H9 (cell line): ENCODE measurements around the gene WDR82. TPM values are rescaled to one million over a fixed set of nuclear protein-coding genes. Genes with fewer than 3 reads are reported as not detected.

Source experiments
- DNase-seq: peaks from one replicate; pipeline ENCODE4 v3.0.0-alpha.2; 2017
- H2AFZ ChIP-seq: one replicate; pipeline ENCODE4 v1.6.1; 2013; ENCODE audit warnings: mild to moderate bottlenecking, low read length, control low read depth, moderate library complexity
- H2AK5ac ChIP-seq: 2 replicates; pipeline ENCODE4 v1.6.1; 2013; ENCODE audit warnings: low read length, control low read depth, mixed read lengths; ENCODE audit not compliant: insufficient read length
- H2BK120ac ChIP-seq: one replicate; pipeline ENCODE4 v1.6.1; 2013; ENCODE audit warnings: low read depth, mild to moderate bottlenecking, low read length, control low read depth, inconsistent platforms; ENCODE audit not compliant: poor library complexity, severe bottlenecking
- H2BK12ac ChIP-seq: 2 replicates; pipeline ENCODE4 v1.6.1; 2013; ENCODE audit warnings: low read length, control low read depth, mixed read lengths, low read depth; ENCODE audit not compliant: insufficient read length
- H2BK15ac ChIP-seq: 2 replicates; pipeline ENCODE4 v1.6.1; 2013; ENCODE audit warnings: low read depth, low read length, control low read depth
- H2BK20ac ChIP-seq: one replicate; pipeline ENCODE4 v1.6.1; 2013; ENCODE audit warnings: low read depth, mild to moderate bottlenecking, low read length, control low read depth, inconsistent platforms; ENCODE audit not compliant: poor library complexity, severe bottlenecking
- H2BK5ac ChIP-seq: 2 replicates; pipeline ENCODE4 v1.6.1; 2013; ENCODE audit warnings: low read length, control low read depth, mixed read lengths; ENCODE audit not compliant: insufficient read length
- H3K14ac ChIP-seq: 2 replicates; pipeline ENCODE4 v1.6.1; 2013; ENCODE audit warnings: low read length, control low read depth; ENCODE audit not compliant: insufficient read depth
- H3K18ac ChIP-seq: 2 replicates; pipeline ENCODE4 v1.6.1; 2013; ENCODE audit warnings: low read depth, mild to moderate bottlenecking, mixed read lengths, low read length, control low read depth; ENCODE audit not compliant: insufficient read length
- H3K23ac ChIP-seq: 2 replicates; pipeline ENCODE4 v1.6.1; 2013; ENCODE audit warnings: low read length, control low read depth, mixed read lengths, low read depth; ENCODE audit not compliant: insufficient read length
- H3K23me2 ChIP-seq: 2 replicates; pipeline ENCODE4 v1.6.1; 2013; ENCODE audit warnings: low read depth, mild to moderate bottlenecking, mixed read lengths, low read length, control low read depth; ENCODE audit not compliant: insufficient read length, poor library complexity, severe bottlenecking
- H3K27ac ChIP-seq: 2 replicates; pipeline ENCODE4 v1.5.1; 2013; ENCODE audit warnings: low read length, control low read depth, mixed read lengths, low read depth; ENCODE audit not compliant: insufficient read length
- H3K27me3 ChIP-seq: 2 replicates; pipeline ENCODE4 v1.6.1; 2013; ENCODE audit warnings: low read length, control low read depth, inconsistent platforms; ENCODE audit not compliant: insufficient read depth
- H3K4ac ChIP-seq: 2 replicates; pipeline ENCODE4 v1.6.1; 2013; ENCODE audit warnings: low read depth, mild to moderate bottlenecking, control low read depth, inconsistent platforms, low read length, moderate library complexity
- H3K4me1 ChIP-seq: 2 replicates; pipeline ENCODE4 v1.6.1; 2013; ENCODE audit warnings: low read length, control low read depth, inconsistent platforms; ENCODE audit not compliant: insufficient read depth
- H3K4me2 ChIP-seq: 2 replicates; pipeline ENCODE4 v1.6.1; 2013; ENCODE audit warnings: low read length, control low read depth, mixed read lengths; ENCODE audit not compliant: insufficient read length, insufficient read depth
- H3K56ac ChIP-seq: 2 replicates; pipeline ENCODE4 v1.6.1; 2013; ENCODE audit warnings: low read depth, mild to moderate bottlenecking, mixed read lengths, low read length, control low read depth; ENCODE audit not compliant: insufficient read length
- H3K79me1 ChIP-seq: 2 replicates; pipeline ENCODE4 v1.6.1; 2013; ENCODE audit warnings: low read depth, mild to moderate bottlenecking, moderate library complexity, low read length, control low read depth, inconsistent platforms; ENCODE audit not compliant: insufficient read depth, poor library complexity, severe bottlenecking
- H3K79me2 ChIP-seq: 2 replicates; pipeline ENCODE4 v1.6.1; 2013; ENCODE audit warnings: low read length, control low read depth, inconsistent platforms; ENCODE audit not compliant: insufficient read depth
- H3K9ac ChIP-seq: 2 replicates; pipeline ENCODE4 v1.6.1; 2013; ENCODE audit warnings: low read length, control low read depth, mixed read lengths; ENCODE audit not compliant: insufficient read length; ENCODE audit errors: extremely low read depth
- H3K9me3 ChIP-seq: one replicate; pipeline ENCODE4 v1.6.1; 2013; ENCODE audit warnings: low read depth, low read length, inconsistent platforms; ENCODE audit not compliant: control insufficient read depth
- H3T11ph ChIP-seq: one replicate; pipeline ENCODE4 v1.6.1; 2013; ENCODE audit warnings: mild to moderate bottlenecking, low read length, control low read depth, inconsistent platforms
- H4K20me1 ChIP-seq: one replicate; pipeline ENCODE4 v1.6.1; 2013; ENCODE audit not compliant: control insufficient read depth, insufficient read length, insufficient read depth
- H4K5ac ChIP-seq: 2 replicates; pipeline ENCODE4 v1.6.1; 2013; ENCODE audit warnings: low read depth, mild to moderate bottlenecking, mixed read lengths, low read length, control low read depth; ENCODE audit not compliant: insufficient read length
- H4K8ac ChIP-seq: replicated peaks from 2 replicates; pipeline ENCODE4 v1.6.1; 2013; ENCODE audit warnings: low read length, control low read depth, mixed read lengths, low read depth; ENCODE audit not compliant: insufficient read length
- H4K91ac ChIP-seq: 2 replicates; pipeline ENCODE4 v1.6.1; 2013; ENCODE audit warnings: low read depth, mild to moderate bottlenecking, moderate library complexity, mixed read lengths, low read length, control low read depth; ENCODE audit not compliant: insufficient read length
- H3K27ac Mint-ChIP-seq, 3 experiments: 2 replicates in 2 of 3; 3 replicates in 1 of 3; pipeline ENCODE4 v1.8.0; 2020 to 2021; ENCODE audit warnings: mixed read lengths in 3 of 3, mild to moderate bottlenecking in 1 of 3, moderate library complexity in 1 of 3
- H3K27me3 Mint-ChIP-seq: 2 replicates; pipeline ENCODE4 v1.8.0; 2021; ENCODE audit warnings: low read depth, mild to moderate bottlenecking, moderate library complexity, mixed read lengths
- H3K36me3 Mint-ChIP-seq, 3 experiments: 2 replicates in 2 of 3; 3 replicates in 1 of 3; pipeline ENCODE4 v1.8.0; 2020 to 2021; ENCODE audit warnings: low read depth in 3 of 3, mixed read lengths in 3 of 3; ENCODE audit not compliant: insufficient read depth in 1 of 3
- H3K4me1 Mint-ChIP-seq, 2 experiments: 2 replicates each; pipeline ENCODE4 v1.8.0; 2020; ENCODE audit warnings: mixed read lengths in 2 of 2
- H3K4me3 Mint-ChIP-seq, 2 experiments: 2 replicates in 1 of 2; 3 replicates in 1 of 2; pipeline ENCODE4 v1.8.0; 2020 to 2021; ENCODE audit warnings: mild to moderate bottlenecking in 2 of 2, mixed read lengths in 2 of 2, moderate library complexity in 1 of 2
- H3K9me3 Mint-ChIP-seq, 2 experiments: 2 replicates in 1 of 2; 3 replicates in 1 of 2; pipeline ENCODE4 v1.8.0; 2020; ENCODE audit warnings: mild to moderate bottlenecking in 2 of 2, mixed read lengths in 2 of 2, moderate library complexity in 1 of 2
- CTCF ChIP-seq: fragments of 200-600 bp; sonication (generic); conservative IDR thresholded peaks from 3 replicates; pipeline ENCODE4 v1.8.0; 2021; ENCODE audit warnings: antibody characterized with exemption, mild to moderate bottlenecking
- WGBS: extraction: QIAGEN DNeasy Blood & Tissue Kit; methylation state at CpG from one replicate; pipeline ENCODE4 v1.1.7; 2013; ENCODE audit warnings: missing lambda C conversion rate, low lambda C conversion rate, mixed read lengths; ENCODE audit not compliant: insufficient read length; ENCODE audit errors: extremely low coverage; 5-methylcytosine and 5-hydroxymethylcytosine counted together
- total RNA-seq: library from RNA; stranded (reverse); gene quantifications from 2 replicates; pipeline ENCODE4 v1.2.1, GENCODE V29; 2021

The WDR82 gene
- total RNA-seq, 1 experiment from 2014 or later: 83.1 TPM

DNA sequence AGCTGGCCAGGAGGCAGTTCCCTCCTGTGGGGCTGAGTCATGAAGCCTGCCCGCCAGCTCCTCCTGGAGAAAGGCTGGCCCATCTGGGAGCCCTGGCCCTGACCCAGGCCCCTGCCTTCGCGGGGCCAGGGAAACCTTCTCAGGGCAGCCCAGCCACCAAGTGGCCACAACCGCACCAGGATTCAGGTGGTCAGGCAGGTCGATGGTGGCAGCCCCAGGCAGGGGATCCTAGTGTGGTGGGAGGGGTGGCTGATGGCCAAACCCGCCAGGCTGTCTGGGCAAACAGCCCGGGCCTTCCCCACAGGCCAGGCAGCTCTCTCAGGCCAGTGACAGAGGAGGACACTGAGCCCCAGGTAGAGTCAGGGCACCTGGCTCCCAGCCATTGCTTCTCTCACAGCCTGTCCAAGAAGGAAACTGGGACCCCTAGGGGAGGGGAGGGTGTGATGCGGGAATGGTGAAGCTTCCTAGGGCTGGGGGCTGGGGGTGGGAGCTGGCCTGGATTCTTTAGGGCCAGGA, 40.7 kb downstream of the WDR82 start:
- Histone ChIP-seq H2BK20ac (no peak overlapping the region), H3K4ac (no peak overlapping the region; the same call in 1 of the 2 replicates), H3K9me3 (no peaks in the 10 kb centered on the region), H3K4me2 (peak overlapping the region; percentile 99), H3K14ac (peak overlapping the region; percentile 61; the same call in 1 of the 2 replicates), H3K4me1 (peaks cover 15% of the 10 kb centered on the region), H2BK12ac (no peak overlapping the region), H2BK5ac (no peak overlapping the region), H2AK5ac (no peak overlapping the region), H2BK15ac (no peak overlapping the region), H4K8ac (no peak overlapping the region), H3K79me2 (peaks cover 5% of the 10 kb centered on the region; the same call in 1 of the 2 replicates), H4K91ac (no peak overlapping the region), H2BK120ac (no peak overlapping the region), H3K9ac (no peak overlapping the region), H3K18ac (no peak overlapping the region), H3K56ac (no peak overlapping the region), H2AFZ (no peak overlapping the region), H3K27me3 (no peaks in the 10 kb centered on the region), H3K23ac (no peak overlapping the region), H3T11ph (no peak overlapping the region), H4K5ac (no peak overlapping the region), H3K79me1 (no peaks in the 10 kb centered on the region), H4K20me1 (no peaks in the 10 kb centered on the region), H3K23me2 (peaks cover 8% of the 10 kb centered on the region), H3K27ac (no peak overlapping the region)
- peaks cover 39 to 47% of the 10 kb centered on the region in 2 experiments for H3K4me1 Mint-ChIP-seq
- WGBS: no CpG with 5 or more reads among the region's 8 CpGs
- H3K36me3 Mint-ChIP-seq: peaks cover 0 to 19% (median 17%) of the 10 kb centered on the region in 3 experiments; a peak in 5 of 7 replicates
- no peak; the same call in 1 of the 3 replicates for TF ChIP-seq CTCF
- peak; percentile 68 for DNase-seq
- H3K4me3 Mint-ChIP-seq: peak overlapping the region; percentile 91 to 95
- no peak overlapping the region for H3K27ac Mint-ChIP-seq
- H3K9me3 Mint-ChIP-seq: no peaks in the 10 kb centered on the region
- H3K27me3 Mint-ChIP-seq: peaks cover 3% of the 10 kb centered on the region
